ENCODE data around the gene SH3BP1. TPM values are rescaled to one million over a fixed set of nuclear protein-coding genes. Genes with fewer than 3 reads are reported as not detected.

SH3BP1 gene
- total and polyA plus RNA-seq, 2 of the 13 experiments (the other 11 are each of a cell fraction or from before 2014, with no cell fraction given), result 8.4 to 18.5 TPM

DNA sequence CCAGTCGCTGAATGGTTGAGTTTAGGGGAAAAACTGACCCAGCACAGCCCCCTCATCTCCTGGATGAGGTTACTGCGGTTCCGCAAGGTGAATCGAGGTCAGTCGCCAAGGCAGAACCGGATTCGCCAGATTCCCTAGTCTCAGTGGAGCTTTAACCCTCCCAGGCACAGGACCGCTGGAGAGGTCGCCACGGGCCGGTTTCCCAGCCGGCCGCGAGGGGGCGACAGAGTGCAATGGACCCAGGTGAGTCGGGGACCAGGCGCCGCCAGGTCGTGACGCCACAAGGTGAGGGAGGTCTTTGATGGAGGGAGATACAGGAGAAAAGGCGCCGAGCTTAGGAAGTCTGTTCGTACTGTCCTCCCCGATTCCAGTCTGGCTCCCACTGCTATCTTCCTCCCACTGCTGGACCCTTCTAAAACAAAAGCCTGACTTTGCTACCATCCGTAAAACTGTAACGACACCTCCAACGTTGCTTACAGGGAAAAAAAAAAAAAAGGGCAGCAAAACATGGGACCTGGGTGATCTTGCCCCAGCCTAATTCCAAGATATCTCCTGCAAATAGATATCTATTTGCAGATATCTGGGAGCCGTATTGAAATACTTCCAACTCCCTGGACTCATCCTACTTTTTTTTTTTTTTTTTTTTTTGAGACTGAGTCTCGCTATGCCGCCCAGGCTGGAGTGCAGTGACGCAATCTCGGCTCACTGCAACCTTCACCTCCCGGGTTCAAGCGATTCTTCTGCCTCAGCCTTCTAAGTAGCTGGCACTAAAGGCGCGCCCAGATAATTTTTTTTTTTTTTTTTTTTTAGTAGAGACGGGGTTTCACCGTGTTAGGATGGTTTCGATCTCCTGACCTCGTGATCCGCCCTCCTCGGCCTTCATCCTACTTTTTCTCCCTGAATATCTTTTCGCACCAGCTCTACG lies 32.2 kb upstream of the SH3BP1 start (continued):
- TF ChIP-seq, protein P1, sequence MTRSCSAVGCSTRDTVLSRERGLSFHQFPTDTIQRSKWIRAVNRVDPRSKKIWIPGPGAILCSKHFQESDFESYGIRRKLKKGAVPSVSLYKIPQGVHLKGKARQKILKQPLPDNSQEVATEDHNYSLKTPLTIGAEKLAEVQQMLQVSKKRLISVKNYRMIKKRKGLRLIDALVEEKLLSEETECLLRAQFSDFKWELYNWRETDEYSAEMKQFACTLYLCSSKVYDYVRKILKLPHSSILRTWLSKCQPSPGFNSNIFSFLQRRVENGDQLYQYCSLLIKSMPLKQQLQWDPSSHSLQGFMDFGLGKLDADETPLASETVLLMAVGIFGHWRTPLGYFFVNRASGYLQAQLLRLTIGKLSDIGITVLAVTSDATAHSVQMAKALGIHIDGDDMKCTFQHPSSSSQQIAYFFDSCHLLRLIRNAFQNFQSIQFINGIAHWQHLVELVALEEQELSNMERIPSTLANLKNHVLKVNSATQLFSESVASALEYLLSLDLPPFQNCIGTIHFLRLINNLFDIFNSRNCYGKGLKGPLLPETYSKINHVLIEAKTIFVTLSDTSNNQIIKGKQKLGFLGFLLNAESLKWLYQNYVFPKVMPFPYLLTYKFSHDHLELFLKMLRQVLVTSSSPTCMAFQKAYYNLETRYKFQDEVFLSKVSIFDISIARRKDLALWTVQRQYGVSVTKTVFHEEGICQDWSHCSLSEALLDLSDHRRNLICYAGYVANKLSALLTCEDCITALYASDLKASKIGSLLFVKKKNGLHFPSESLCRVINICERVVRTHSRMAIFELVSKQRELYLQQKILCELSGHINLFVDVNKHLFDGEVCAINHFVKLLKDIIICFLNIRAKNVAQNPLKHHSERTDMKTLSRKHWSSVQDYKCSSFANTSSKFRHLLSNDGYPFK (CRISPR knock-in tag; IDR thresholded peaks at IDR 0.05; ENCODE audit: borderline replicate concordance), result no peak
- TF ChIP-seq SALL1 (CRISPR knock-in tag; IDR thresholded peaks at IDR 0.05) (peak; percentile 46), PPARG (CRISPR knock-in tag; conservative IDR thresholded peaks at IDR 0.05) (no peak), ATM (IDR thresholded peaks at IDR 0.05; ENCODE audit: borderline replicate concordance) (no peak), ZNF577 (CRISPR knock-in tag; IDR thresholded peaks at IDR 0.05; ENCODE audit: borderline replicate concordance, low read depth) (no peak), HOXA9 (CRISPR knock-in tag; IDR thresholded peaks at IDR 0.05; ENCODE audit: borderline replicate concordance) (no peak), ZFP82 (CRISPR knock-in tag; IDR thresholded peaks at IDR 0.05; ENCODE audit: borderline replicate concordance) (no peak), PCBP1 (IDR thresholded peaks at IDR 0.05; ENCODE audit: borderline replicate concordance, low read depth, low read length) (no peak), ARID2 (CRISPR knock-in tag; IDR thresholded peaks at IDR 0.05; ENCODE audit: borderline replicate concordance) (no peak; the same call in 1 of the 2 replicates), AHR (CRISPR knock-in tag; IDR thresholded peaks at IDR 0.05) (no peak), RBM39 (IDR thresholded peaks at IDR 0.05; ENCODE audit: low read depth, low read length, poor library complexity, severe bottlenecking) (no peak), LCORL (IDR thresholded peaks at IDR 0.05) (no peak), LCORL (CRISPR knock-in tag; IDR thresholded peaks at IDR 0.05) (peak; percentile 66), TBX3 (IDR thresholded peaks at IDR 0.05; ENCODE audit: borderline replicate concordance) (no peak), ZNF749 (CRISPR knock-in tag; IDR thresholded peaks at IDR 0.05; ENCODE audit: borderline replicate concordance) (no peak)
- TF ChIP-seq, protein P2, sequence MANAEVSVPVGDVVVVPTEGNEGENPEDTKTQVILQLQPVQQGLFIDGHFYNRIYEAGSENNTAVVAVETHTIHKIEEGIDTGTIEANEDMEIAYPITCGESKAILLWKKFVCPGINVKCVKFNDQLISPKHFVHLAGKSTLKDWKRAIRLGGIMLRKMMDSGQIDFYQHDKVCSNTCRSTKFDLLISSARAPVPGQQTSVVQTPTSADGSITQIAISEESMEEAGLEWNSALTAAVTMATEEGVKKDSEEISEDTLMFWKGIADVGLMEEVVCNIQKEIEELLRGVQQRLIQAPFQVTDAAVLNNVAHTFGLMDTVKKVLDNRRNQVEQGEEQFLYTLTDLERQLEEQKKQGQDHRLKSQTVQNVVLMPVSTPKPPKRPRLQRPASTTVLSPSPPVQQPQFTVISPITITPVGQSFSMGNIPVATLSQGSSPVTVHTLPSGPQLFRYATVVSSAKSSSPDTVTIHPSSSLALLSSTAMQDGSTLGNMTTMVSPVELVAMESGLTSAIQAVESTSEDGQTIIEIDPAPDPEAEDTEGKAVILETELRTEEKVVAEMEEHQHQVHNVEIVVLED (CRISPR knock-in tag; IDR thresholded peaks at IDR 0.05; ENCODE audit: borderline replicate concordance), result no peak
- TF ChIP-seq, protein P3, sequence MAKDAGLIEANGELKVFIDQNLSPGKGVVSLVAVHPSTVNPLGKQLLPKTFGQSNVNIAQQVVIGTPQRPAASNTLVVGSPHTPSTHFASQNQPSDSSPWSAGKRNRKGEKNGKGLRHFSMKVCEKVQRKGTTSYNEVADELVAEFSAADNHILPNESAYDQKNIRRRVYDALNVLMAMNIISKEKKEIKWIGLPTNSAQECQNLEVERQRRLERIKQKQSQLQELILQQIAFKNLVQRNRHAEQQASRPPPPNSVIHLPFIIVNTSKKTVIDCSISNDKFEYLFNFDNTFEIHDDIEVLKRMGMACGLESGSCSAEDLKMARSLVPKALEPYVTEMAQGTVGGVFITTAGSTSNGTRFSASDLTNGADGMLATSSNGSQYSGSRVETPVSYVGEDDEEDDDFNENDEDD (CRISPR knock-in tag; IDR thresholded peaks at IDR 0.05; ENCODE audit: borderline replicate concordance), result 0 out of 2 replicates have a peak, but pooled peaks have one; percentile 29
- TF ChIP-seq, protein P4, sequence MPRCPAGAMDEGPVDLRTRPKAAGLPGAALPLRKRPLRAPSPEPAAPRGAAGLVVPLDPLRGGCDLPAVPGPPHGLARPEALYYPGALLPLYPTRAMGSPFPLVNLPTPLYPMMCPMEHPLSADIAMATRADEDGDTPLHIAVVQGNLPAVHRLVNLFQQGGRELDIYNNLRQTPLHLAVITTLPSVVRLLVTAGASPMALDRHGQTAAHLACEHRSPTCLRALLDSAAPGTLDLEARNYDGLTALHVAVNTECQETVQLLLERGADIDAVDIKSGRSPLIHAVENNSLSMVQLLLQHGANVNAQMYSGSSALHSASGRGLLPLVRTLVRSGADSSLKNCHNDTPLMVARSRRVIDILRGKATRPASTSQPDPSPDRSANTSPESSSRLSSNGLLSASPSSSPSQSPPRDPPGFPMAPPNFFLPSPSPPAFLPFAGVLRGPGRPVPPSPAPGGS (CRISPR knock-in tag; IDR thresholded peaks at IDR 0.05), result no peak

Measured in HepG2 (cell line).